ENCODE results near the gene RTN4RL2. TPM values are rescaled to one million over a fixed set of nuclear protein-coding genes. Genes with fewer than 3 reads are reported as not detected.

The RTN4RL2 gene
- total RNA-seq, 1 experiment from 2014 or later: 0.90 TPM

- BruUV-seq (replicated peaks): no TSS peak
- H3K4me1 ChIP-seq (ENCODE audit: control insufficient read depth, insufficient read depth, low read length): peaks cover 4% of the 10 kb centered on the region; the same call in 1 of the 2 replicates
- TF ChIP-seq SIN3A (IDR thresholded peaks at IDR 0.05; ENCODE audit: borderline replicate concordance, insufficient read depth, low read depth, low read length) (no peak), CTCF (IDR thresholded peaks at IDR 0.05) (no peak), POLR2AphosphoS5 (IDR thresholded peaks at IDR 0.05; ENCODE audit: low read depth, low read length) (no peak)
- in situ Hi-C loops (cut with HindIII; ENCODE audit: low pct_unique_long_range_greater_than_20kb, low sequenced_read_pairs): no loop called here
- H3K9me3 ChIP-seq (ENCODE audit: control insufficient read depth, insufficient read depth, low read depth, low read length): no peaks in the 10 kb centered on the region
- H3K4me3 ChIP-seq (ENCODE audit: low read depth in 2 of 2, low read length in 2 of 2): no peak overlapping the region
- H3K36me3 ChIP-seq (ENCODE audit: control insufficient read depth, insufficient read depth, low read length): no peaks in the 10 kb centered on the region
- intact Hi-C loops (cut with micrococcal nuclease; ENCODE audit: unreplicated experiment): no loop called here
- ChIA-PET CTCF (no interaction called here), POLR2A (no interaction called here)
- H3K27ac ChIP-seq (ENCODE audit: low read length): no peak overlapping the region
- ATAC-seq (no peak), DNase-seq (ENCODE audit: low read depth, low spot score) (no peak)
- H3K27me3 ChIP-seq (ENCODE audit: control insufficient read depth, insufficient read depth, low read length): peaks cover 6% of the 10 kb centered on the region; the same call in 1 of the 2 replicates
Measured at GRCh38 chr11:57462597-57462996, 2.3 kb downstream of the RTN4RL2 start.

- in situ Hi-C loops (cut with HindIII; ENCODE audit: low pct_unique_long_range_greater_than_20kb, low sequenced_read_pairs): no loop called here
- ChIA-PET CTCF (interaction anchor here (0.7 kb wide), 3 partner anchors 17 to 107 kb away, joined by 5 to 9 read pairs (median 5); no protein-coding TSS in a partner anchor), POLR2A (no interaction called here)
- ATAC-seq (no peak), DNase-seq (ENCODE audit: low read depth, low spot score) (no peak)
- H3K4me3 ChIP-seq (ENCODE audit: low read depth in 2 of 2, low read length in 2 of 2): no peak overlapping the region
- H3K27me3 ChIP-seq (ENCODE audit: control insufficient read depth, insufficient read depth, low read length): peaks cover 6% of the 10 kb centered on the region; the same call in 1 of the 2 replicates
- intact Hi-C loops (cut with micrococcal nuclease; ENCODE audit: unreplicated experiment): no loop called here
- no TSS peak for BruUV-seq (replicated peaks)
- H3K9me3 ChIP-seq (ENCODE audit: control insufficient read depth, insufficient read depth, low read depth, low read length): no peaks in the 10 kb centered on the region
- H3K4me1 ChIP-seq (ENCODE audit: control insufficient read depth, insufficient read depth, low read length): peaks cover 4% of the 10 kb centered on the region; the same call in 1 of the 2 replicates
- TF ChIP-seq TCF7L2 (IDR thresholded peaks at IDR 0.05; ENCODE audit: low read depth, low read length) (no peak), CTCF (IDR thresholded peaks at IDR 0.05) (no peak), SIN3A (IDR thresholded peaks at IDR 0.05; ENCODE audit: borderline replicate concordance, insufficient read depth, low read depth, low read length) (no peak), REST (IDR thresholded peaks at IDR 0.05; ENCODE audit: insufficient read depth in 1 of 2, low read depth in 2 of 2, low read length in 1 of 2) (no peak), POLR2AphosphoS5 (IDR thresholded peaks at IDR 0.05; ENCODE audit: low read depth, low read length) (no peak)
- no peak overlapping the region for H3K27ac ChIP-seq (ENCODE audit: low read length)
- H3K36me3 ChIP-seq (ENCODE audit: control insufficient read depth, insufficient read depth, low read length): no peaks in the 10 kb centered on the region
Measured at GRCh38 chr11:57463671-57464538, 3.6 kb downstream of the RTN4RL2 start.
